Loucy (cell line): ENCODE results near the gene BARX2.

ENCODE experiments used
- EZH2phosphoT487 ChIP-seq: fragments of 200-600 bp; IDR thresholded peaks from 2 replicates; pipeline ENCODE4 v1.6.1; 2018; ENCODE audit warnings: antibody characterized with exemption, mild to moderate bottlenecking, moderate library complexity, borderline replicate concordance
- TF ChIP-seq, protein P1 (sequence below): fragments of 200-600 bp; sonication (generic); conservative IDR thresholded peaks from 2 replicates; pipeline ENCODE4 v1.5.1; 2014; ENCODE audit warnings: mild to moderate bottlenecking, antibody characterized with exemption, low read length

DNA sequence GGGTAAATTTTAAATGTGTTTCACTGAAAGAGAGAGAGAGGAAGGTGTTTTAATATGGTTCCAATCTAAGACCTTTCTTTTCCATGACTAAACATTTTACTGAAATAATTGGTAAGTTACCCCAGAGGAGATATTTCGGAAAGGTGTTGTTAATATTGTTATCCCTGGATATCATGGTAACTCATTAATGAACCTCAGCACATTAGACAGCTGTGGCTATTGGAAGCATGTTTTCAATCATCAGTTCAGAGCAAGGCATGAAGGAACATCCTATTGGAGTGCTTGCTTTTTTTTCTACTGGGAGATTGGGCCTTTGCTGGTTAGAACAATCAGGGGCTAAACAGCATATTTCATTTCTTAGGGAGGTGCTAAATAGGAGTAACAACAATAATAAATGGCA, 11.8 kb downstream of the BARX2 start:
- TF ChIP-seq, protein P1, sequence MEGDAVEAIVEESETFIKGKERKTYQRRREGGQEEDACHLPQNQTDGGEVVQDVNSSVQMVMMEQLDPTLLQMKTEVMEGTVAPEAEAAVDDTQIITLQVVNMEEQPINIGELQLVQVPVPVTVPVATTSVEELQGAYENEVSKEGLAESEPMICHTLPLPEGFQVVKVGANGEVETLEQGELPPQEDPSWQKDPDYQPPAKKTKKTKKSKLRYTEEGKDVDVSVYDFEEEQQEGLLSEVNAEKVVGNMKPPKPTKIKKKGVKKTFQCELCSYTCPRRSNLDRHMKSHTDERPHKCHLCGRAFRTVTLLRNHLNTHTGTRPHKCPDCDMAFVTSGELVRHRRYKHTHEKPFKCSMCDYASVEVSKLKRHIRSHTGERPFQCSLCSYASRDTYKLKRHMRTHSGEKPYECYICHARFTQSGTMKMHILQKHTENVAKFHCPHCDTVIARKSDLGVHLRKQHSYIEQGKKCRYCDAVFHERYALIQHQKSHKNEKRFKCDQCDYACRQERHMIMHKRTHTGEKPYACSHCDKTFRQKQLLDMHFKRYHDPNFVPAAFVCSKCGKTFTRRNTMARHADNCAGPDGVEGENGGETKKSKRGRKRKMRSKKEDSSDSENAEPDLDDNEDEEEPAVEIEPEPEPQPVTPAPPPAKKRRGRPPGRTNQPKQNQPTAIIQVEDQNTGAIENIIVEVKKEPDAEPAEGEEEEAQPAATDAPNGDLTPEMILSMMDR = no peak
- no peak for TF ChIP-seq EZH2phosphoT487
